ENCODE measurements around the gene TGDS. TPM values are rescaled to one million over a fixed set of nuclear protein-coding genes. Genes with fewer than 3 reads are reported as not detected.

TGDS gene
- total RNA-seq, 1 donor: 23.7 TPM

DNA sequence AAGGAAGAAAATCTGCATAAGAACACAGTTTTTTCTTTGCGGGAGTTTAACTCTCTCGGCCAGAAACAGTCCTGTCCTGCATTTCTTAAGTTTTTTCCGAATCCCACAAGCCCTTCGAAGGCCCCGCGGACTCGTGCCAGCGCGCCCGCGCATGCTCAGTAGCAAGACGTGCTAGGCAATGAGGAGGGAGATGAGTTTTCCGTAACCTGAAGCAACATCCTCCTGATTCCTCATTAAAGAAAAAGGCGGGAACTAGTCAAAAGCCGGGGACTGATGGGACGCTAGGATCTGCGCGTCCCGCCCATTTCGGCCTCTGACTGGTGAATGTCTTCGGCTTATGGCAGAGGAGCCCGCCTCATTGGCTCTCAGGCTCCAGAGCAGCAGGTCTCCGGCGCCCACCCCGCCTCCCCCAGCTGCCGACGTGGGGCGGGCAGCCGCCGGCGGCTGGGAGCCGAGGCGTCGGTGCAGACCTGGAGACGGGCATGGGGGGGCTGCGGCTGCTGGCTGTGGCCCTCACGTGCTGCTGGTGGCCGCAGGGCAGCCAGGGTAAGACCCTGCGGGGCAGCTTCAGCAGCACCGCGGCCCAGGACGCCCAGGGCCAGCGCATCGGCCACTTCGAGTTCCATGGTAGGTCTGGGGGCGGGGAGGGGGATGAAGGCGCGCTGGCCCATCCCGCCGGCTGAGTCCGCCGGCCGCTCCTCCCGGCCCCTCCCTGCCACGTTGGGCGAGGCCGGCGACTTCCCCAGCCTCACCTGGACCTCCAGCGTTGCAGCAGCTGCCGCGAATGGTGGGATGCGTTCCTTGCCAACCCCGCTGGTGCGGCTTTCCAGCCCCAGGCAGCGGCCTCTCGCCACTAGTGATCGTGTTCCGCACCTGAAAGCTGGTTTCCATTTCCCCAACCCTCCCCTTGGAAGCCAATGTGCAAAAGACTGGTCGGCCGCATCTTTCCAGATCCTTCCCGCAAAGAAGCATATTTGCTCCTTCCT is 5.8 kb upstream of the TGDS start, which contains the start of gene GPR180:
Gene GPR180, plus strand, starts transcription at position 412 of the 986 bp plus-strand sequence. Its CDS starts 71 bp downstream, at position 483.
- TF ChIP-seq, protein P1, sequence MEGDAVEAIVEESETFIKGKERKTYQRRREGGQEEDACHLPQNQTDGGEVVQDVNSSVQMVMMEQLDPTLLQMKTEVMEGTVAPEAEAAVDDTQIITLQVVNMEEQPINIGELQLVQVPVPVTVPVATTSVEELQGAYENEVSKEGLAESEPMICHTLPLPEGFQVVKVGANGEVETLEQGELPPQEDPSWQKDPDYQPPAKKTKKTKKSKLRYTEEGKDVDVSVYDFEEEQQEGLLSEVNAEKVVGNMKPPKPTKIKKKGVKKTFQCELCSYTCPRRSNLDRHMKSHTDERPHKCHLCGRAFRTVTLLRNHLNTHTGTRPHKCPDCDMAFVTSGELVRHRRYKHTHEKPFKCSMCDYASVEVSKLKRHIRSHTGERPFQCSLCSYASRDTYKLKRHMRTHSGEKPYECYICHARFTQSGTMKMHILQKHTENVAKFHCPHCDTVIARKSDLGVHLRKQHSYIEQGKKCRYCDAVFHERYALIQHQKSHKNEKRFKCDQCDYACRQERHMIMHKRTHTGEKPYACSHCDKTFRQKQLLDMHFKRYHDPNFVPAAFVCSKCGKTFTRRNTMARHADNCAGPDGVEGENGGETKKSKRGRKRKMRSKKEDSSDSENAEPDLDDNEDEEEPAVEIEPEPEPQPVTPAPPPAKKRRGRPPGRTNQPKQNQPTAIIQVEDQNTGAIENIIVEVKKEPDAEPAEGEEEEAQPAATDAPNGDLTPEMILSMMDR (IDR thresholded peaks at IDR 0.05; ENCODE audit: insufficient read depth, low read depth, low read length): no peak
- DNase-seq (ENCODE audit: low read depth): peak; percentile 100
- peak within 1 kb of the TSS; percentile 95 for H3K4me3 ChIP-seq (ENCODE audit: low read depth, low read length)

DNA sequence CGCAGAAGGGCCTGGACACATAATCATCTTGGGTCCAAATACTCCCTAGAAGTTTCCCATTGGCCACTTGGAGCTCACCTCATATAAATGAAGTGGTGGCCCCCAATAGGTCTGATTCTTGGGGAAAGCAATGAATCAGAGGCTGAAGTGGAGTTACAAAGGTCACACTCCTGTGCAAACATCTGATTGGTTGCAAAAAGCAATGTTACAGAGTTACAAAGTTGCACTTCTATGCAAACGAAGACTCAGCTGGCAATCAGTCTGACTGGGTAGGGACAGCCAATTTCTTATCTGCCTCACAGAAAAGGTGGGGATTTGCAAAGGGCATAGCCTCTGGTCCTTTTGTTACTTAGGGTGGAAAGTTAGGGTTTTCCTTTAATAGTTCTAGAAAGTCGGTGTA is 3.9 kb upstream of the TGDS start:
- DNase-seq (ENCODE audit: low read depth): no peak
- no peak overlapping the region for H3K4me3 ChIP-seq (ENCODE audit: low read depth, low read length)
- TF ChIP-seq, protein P1 (IDR thresholded peaks at IDR 0.05; ENCODE audit: insufficient read depth, low read depth, low read length): no peak

DNA sequence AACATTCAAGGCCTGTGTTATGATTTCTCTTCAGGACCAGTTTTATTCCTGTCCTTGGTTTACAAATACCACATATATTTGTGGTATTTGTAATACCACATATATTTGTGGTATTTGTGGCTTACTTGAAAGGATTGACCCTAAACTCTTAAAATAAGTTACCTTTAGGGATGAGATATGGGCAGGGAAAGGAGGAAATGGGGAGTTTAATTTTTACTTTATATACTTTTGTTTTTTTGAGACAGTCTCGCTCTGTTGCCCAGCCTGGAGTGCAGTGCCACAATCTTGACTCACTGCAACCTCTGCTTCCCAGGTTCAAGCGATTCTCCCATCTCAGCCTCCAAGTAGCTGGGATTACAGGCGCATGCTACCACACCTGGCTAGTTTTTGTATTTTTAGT is 2.3 kb upstream of the TGDS start:
- no peak overlapping the region for H3K4me3 ChIP-seq (ENCODE audit: low read depth, low read length)
- TF ChIP-seq, protein P1 (IDR thresholded peaks at IDR 0.05; ENCODE audit: insufficient read depth, low read depth, low read length): no peak
- no peak for DNase-seq (ENCODE audit: low read depth)

DNA sequence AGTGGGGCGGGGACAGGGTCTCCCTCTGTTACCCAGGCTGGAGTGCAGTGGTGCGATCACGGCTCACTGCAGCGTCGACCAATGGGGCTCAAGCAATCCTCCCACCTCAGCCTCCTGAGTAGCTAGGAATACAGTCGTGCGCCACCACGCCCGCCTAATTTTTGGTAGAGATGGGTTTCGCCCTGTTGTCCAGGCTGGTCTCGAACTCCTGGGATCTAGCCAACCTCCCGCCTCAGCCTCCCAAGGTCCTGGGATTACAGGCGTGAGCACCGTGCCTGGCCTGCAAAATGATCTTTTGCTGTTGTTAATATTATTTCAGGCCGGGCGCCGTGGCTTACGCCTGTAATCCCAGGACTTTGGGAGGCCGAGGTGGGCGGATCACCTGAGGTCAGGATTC is 621 bp upstream of the TGDS start:
- TF ChIP-seq, protein P1 (IDR thresholded peaks at IDR 0.05; ENCODE audit: insufficient read depth, low read depth, low read length): no peak
- DNase-seq (ENCODE audit: low read depth): no peak
- peak overlapping the region; percentile 100 for H3K4me3 ChIP-seq (ENCODE audit: low read depth, low read length)

DNA sequence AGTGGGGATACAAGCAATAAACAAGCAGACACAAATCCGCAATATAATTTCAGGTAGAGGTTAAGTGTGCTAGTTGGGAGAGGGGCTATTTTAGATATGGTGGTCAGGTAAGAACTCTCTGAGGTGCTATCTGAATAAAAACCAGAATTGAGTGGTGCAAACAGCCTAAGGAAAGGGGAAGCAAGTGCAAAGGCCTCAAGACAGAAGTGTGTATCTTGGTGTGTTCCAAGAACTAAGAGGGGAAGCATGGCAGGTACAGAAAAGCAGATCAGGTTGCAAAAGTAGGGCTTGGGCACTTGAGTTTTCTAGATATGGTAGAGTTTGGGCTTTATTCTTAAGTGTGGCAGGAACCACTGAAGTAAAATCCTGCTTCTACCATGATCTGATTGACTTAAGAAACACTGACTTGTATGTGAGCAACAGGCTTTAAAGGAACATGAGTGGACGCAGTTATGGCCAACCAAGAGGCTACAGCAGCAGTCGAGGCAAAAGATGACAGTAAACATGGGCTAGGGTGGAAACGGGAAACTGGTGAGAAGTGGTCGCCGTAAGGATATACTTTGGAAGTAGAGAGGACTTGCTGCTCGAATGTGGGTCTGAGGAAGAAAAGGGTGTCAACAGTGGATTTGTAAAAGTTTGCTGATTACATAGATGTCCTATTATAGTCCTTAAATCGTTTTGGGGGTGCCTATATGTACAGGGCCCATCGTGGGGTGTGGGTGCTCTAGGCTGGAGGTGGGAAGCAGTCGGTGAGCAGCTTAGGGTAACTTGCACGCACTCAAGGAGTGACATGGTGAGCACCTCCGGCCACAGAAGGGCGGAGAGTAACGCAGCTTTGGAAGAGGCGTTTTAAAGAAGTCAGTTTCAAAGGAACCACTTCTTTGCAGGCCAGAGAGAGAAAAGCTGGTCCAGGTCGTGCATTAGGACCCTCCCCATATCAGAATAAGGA is 677 bp downstream of the TGDS start:
- H3K4me3 ChIP-seq (ENCODE audit: low read depth, low read length): peak overlapping the region; percentile 100
- DNase-seq (ENCODE audit: low read depth): no peak
- TF ChIP-seq, protein P1 (IDR thresholded peaks at IDR 0.05; ENCODE audit: insufficient read depth, low read depth, low read length): no peak

DNA sequence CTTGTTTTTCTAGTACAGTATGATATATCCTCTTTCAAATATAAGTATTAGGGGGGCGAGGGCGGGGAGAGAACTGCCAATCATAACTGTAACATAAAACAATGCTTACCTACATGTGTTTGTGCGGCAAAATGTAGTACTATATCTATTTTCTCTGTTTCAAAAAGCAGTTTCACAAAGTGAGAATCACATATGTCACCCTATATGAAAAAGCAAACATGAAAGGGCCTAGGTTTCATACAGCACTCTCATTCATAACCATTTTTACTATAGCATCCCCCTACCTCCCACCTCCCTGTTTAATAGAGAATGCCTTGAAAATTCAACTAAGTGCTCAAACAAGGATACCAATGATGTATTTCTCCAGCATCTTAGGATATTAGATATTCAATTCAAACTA is 5.2 kb downstream of the TGDS start:
- TF ChIP-seq, protein P1 (IDR thresholded peaks at IDR 0.05; ENCODE audit: insufficient read depth, low read depth, low read length): no peak
- DNase-seq (ENCODE audit: low read depth): no peak
- no peak overlapping the region for H3K4me3 ChIP-seq (ENCODE audit: low read depth, low read length)

All from fibroblast of villous mesenchyme (primary cell).